Measurements from ENCODE around the gene IRF8. TPM values are rescaled to one million over a fixed set of nuclear protein-coding genes. Genes with fewer than 3 reads are reported as not detected.
A peak's percentile ranks its signal among the peaks of the same experiment; 100 is the strongest.

IRF8 gene
- total RNA-seq, 1 donor from 2014 or later: 3.5 TPM

DNA sequence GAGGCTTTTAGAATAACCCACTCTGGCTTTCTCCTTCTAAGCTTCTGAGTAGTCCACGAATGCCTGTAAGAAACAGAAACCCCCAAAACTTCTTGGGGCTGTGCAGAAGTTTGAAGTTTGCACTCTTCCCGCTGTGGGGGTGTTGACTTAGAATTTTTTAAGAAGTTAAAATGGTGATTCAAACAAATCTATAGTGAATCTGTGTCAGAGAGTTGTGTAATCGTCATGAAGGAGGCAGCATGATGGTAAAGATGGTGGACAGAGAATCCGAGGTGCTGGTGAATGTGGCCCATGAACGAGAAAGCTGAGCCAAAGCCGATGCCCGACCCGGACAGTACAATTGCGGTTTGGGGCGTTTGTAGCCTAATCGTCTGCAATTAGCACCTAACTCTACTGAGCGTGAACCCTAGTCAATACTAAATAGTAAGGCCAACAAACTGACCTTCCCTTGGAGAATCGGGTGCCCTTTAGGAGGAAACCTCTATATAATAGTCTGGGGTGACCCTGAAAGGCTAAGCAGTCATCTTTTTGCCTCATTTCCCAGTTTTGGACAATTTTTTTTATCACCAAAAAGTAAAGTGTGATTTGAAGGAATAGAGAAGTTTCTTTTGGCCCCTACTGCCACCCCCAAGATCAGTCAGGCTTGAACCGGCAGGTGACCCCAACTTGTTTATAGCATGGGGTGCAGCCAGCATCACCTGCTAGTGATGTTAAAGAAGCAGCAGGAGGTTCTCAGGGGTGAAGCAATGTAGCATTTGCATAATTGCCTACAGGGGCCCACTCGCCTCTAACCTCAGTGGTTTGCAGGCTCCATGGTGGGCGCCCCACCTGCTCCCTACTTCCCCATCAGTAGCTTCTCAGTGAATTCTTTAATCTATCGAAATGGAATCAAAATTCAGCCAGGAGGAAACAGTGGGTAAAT lies 11.2 kb downstream of the IRF8 start:
- intact Hi-C loops (cut with micrococcal nuclease): no loop called here
- DNase-seq (no peak), ATAC-seq (no peak)

DNA sequence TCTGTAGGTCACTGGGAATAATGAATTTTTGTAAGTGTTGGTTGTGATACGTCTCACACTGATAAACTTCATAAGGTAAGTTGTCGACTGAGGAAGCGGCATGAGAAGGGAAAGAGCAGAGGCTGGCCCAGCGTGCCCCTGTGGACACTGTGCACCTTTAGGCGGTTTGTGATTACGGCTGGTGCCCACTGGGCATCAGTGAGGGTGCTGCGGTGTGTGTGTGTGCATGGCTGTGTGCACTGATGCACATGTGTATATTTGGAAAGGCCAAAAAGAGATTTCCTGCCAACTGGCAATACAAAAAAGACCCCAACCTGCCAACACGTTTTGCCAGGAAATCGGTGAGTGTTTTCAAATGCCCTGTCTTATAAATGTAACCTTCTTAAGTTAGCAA lies 11.9 kb downstream of the IRF8 start:
- no peak for ATAC-seq
- intact Hi-C loops (cut with micrococcal nuclease): no loop called here
- no peak for DNase-seq

GRCh38 chr16:85911251-85911930 lies 12.4 kb downstream of the IRF8 start:
- ATAC-seq: no peak
- intact Hi-C loops (cut with micrococcal nuclease): no loop called here
- no peak for DNase-seq

DNA sequence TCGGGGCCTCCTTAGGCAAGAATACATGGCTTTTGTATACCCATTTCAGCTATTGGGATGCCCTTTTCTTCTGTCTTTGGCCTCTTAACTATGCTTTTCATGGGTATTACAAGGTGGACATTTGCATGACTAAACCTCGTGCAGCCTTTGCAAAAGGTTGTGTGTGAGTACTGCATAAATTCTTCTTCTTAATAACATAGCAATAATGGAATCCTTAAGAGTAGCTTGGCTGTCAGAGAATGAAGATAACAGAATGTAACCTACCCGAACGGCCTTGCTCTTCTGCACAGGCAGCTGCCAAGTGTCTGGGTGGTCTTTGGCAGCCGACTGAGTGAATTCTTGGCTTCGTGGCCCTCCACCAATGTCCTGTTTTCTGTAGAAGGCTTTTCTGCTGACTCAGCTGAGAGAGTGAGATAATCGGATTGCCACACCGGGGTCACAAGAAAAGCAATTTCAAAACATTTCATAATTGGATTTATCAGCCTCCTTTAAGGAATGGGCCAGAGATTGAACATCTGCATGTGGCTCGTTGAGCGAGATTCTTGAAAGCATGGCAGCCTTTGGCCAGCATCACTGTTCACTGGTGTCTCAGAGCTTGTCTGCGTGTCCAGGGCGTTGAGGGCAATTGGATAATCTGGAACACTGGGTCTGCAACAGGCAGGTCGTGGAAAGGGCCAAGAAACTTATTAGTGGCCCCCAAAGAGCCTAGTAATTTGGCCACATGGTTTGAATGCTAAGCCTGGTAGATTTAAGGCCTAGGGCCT lies 13.4 kb downstream of the IRF8 start:
- DNase-seq (no peak), ATAC-seq (no peak)
- intact Hi-C loops (cut with micrococcal nuclease): no loop called here

GRCh38 chr16:85913141-85913601 lies 14.2 kb downstream of the IRF8 start:
- intact Hi-C loops (cut with micrococcal nuclease): no loop called here
- DNase-seq: no peak

GRCh38 chr16:85913688-85914422 lies 14.9 kb downstream of the IRF8 start:
- ATAC-seq: no peak
- no peak for DNase-seq
- intact Hi-C loops (cut with micrococcal nuclease): no loop called here

More at GRCh38 chr16:85913141-85913601, 14.2 kb downstream of the IRF8 start:
- ATAC-seq: no peak

- DNase-seq: no peak
- ATAC-seq: no peak
These were observed 15.4 kb downstream of the IRF8 start for GRCh38 chr16:85914423-85914794.

DNA sequence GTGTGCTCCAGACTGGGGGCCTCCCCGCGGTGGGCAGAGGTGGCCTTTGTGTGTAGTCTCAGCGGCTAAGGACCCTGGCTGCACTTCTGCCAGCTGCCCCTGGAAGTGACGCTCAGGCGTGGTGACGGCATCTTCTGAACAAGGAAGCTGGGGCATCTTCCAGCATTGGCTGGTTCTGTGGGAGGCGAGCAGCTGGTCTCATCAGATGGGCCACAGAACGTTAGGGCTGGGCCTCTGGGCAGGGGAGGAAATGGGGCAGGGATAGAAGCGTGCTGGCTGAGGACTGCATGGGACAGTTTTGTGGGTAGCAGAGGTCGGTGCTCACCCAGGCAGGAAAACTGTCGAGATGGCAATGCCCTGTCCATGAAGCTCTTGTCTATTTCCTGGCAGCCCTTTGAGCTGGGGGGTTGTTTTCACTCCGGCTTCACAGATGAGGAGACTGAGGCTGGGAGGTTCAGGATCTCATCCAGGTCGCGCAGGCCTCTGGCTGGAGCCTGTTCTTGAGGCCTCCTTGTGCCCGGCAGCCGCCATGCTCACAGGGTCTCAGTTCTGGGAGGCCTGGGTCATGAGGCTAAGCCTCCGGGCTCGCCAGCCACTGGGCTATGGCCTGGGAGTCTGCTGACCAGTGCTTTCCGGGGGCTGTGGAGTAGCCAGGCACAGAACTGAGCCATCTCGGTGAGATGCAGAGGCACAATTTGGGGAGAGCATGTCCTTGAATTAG lies 16.3 kb downstream of the IRF8 start:
- DNase-seq: no peak
- ATAC-seq: no peak
- intact Hi-C loops (cut with micrococcal nuclease): no loop called here

More at GRCh38 chr16:85914423-85914794, 15.4 kb downstream of the IRF8 start:
- intact Hi-C loops (cut with micrococcal nuclease): no loop called here

DNA sequence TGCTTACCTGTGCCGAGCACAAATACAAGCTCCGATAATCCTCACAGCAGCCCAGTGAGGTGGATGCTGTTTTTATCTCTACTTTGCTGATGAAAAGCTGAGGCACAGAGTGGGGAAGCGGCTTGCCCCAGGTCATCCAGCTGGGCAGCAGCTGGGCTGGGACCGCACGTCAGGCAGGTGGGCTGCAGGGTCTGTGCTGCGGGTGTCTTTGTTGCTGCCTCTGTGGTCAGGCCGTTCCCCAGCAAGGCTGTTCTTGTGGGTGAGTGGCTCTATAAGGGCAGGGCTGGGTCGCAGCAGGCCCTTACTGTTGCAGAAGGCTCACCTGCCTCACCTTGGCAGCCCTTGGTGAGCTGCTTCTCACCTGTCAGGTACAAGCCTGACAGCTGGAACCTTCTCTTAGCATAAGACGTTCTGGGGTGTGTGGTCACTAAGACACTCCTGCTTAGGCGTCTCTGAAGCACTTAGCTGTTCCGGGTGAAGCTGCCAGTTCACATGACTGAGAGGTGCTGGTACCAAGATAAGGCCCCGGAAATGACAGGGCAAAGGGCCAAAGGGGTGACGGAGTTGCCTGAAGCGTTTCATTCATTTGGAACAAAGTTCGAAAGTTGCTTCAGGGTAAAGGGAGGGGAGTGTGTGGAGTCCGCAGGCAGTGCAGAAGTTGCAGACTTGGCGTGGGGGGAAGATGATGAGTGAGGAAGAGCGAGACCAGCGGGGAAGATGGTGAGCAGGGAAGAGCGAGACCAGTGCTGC lies 17.4 kb downstream of the IRF8 start:
- DNase-seq: peak; percentile 74
- intact Hi-C loops (cut with micrococcal nuclease): no loop called here
- ATAC-seq: peak; percentile 90

GRCh38 chr16:85917012-85917411 lies 18.1 kb downstream of the IRF8 start:
- ATAC-seq: no peak
- DNase-seq: no peak
- intact Hi-C loops (cut with micrococcal nuclease): no loop called here

- DNase-seq (no peak), ATAC-seq (no peak)
- intact Hi-C loops (cut with micrococcal nuclease): no loop called here
These were observed 19.0 kb downstream of the IRF8 start for GRCh38 chr16:85917959-85918358.

- DNase-seq (no peak), ATAC-seq (no peak)
- intact Hi-C loops (cut with micrococcal nuclease): no loop called here
These were observed 19.5 kb downstream of the IRF8 start for GRCh38 chr16:85918436-85918835.

GRCh38 chr16:85919271-85920267 lies 20.6 kb downstream of the IRF8 start:
- DNase-seq (no peak), ATAC-seq (no peak)
- intact Hi-C loops (cut with micrococcal nuclease): no loop called here

- ATAC-seq (no peak), DNase-seq (no peak)
- intact Hi-C loops (cut with micrococcal nuclease): no loop called here
These were observed 22.1 kb downstream of the IRF8 start for GRCh38 chr16:85921026-85921425.

DNA sequence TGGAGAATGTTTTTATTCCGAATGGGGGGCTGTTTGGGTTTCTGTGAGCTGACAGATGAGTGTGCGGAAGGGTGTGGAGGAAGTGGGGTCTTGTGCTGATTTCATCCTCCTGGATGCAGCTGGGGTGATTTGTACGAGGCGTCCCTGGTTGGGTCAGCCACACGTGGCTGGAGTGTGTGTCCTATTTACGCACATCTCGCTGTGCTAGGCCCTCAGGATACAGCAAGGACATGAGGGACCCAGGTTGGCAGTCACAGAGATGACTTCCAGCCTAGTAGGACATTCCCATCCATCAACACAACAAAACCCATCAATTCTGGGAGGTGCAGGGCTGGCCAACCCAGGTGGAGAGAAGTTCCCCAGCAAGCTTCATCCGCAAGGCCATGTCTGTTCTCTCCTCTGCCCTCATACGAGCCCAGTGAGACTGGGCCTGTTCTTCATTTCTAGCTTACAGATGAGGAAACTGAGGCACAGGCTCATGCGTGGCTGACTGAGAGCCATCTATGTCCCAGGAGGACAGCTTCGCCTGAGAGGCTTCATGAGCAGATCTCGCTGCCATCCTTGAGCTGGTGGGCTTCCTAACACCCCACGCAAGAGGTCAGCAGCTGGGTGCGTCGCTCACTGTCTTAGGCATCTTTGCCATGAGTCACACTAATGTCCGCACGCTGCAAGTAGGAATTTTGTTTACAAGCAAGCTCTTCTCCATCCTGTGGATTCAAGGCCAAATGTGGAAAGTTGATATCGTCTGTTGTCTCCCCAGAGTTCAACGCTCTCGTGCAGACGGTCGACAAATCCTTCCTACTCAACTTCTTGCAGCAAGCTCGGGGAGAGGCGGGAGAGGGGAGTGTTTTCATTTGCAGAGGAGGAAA lies 24.4 kb downstream of the IRF8 start:
- intact Hi-C loops (cut with micrococcal nuclease): no loop called here
- ATAC-seq: no peak
- DNase-seq: no peak

GRCh38 chr16:85924675-85925074 lies 25.7 kb downstream of the IRF8 start:
- DNase-seq (no peak), ATAC-seq (no peak)
- intact Hi-C loops (cut with micrococcal nuclease): no loop called here
